Body of pancreas (tissue), 4 donors: ENCODE data around the gene LINC01488.

Experiments
- POLR2A ChIP-seq, 3 donors: fragments of 450-650 bp; IDR thresholded peaks; one replicate each; pipeline ENCODE4 v1.6.1; 2016; ENCODE audit warnings: antibody characterized with exemption in 3 of 3, mild to moderate bottlenecking in 2 of 3
- TF ChIP-seq, protein P1 (sequence below), 7 experiments: fragments of 450-650 bp in 4 of 7; fragments of 200-600 bp in 3 of 7; sonication (generic) in 3 of 7; IDR thresholded peaks; one replicate each; pipeline ENCODE4 v1.5.1; 2016 to 2019; ENCODE audit warnings: antibody characterized with exemption in 7 of 7

DNA sequence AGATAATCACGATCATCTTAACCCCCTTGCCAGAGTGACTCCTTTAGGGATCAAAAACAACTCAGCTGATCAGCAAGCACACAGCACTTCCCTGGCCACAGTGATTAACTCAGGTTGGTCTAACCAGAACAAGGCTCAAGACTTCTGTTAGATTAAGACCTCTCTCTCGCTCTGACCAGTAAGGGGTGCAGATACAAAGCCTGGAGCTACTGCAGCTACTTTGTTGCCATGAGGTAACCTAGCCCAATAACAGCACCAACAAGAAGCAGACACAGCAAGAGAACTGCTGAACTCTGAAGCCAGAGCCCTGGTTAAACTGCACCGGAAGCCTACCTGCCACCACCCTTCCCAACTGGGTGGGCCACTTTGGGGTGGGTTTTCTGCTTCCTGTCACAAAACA, 42.0 kb downstream of the LINC01488 start:
- TF ChIP-seq, protein P1, sequence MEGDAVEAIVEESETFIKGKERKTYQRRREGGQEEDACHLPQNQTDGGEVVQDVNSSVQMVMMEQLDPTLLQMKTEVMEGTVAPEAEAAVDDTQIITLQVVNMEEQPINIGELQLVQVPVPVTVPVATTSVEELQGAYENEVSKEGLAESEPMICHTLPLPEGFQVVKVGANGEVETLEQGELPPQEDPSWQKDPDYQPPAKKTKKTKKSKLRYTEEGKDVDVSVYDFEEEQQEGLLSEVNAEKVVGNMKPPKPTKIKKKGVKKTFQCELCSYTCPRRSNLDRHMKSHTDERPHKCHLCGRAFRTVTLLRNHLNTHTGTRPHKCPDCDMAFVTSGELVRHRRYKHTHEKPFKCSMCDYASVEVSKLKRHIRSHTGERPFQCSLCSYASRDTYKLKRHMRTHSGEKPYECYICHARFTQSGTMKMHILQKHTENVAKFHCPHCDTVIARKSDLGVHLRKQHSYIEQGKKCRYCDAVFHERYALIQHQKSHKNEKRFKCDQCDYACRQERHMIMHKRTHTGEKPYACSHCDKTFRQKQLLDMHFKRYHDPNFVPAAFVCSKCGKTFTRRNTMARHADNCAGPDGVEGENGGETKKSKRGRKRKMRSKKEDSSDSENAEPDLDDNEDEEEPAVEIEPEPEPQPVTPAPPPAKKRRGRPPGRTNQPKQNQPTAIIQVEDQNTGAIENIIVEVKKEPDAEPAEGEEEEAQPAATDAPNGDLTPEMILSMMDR (IDR thresholded peaks at IDR 0.05) = no peak
- no peak for TF ChIP-seq POLR2A (IDR thresholded peaks at IDR 0.05)
